HCT116 (cell line): ENCODE measurements around the gene SMCO4. TPM values are rescaled to one million over a fixed set of nuclear protein-coding genes. Genes with fewer than 3 reads are reported as not detected.

Experiments used
- ATAC-seq: fragments of 200-7000 bp; cut with Tn5 transposase; 2 replicates; pipeline ENCODE4 v1.9.1; 2020; ENCODE audit warnings: mild to moderate bottlenecking, moderate library complexity
- BruUV-seq: library from RNA; stranded (reverse); fragments of 400-500 nt; replicated peaks from 2 replicates; lab custom pipeline; 2021; lab: Mats Ljungman, UMichigan
- CTCF ChIA-PET: fragments of 300-600 bp; sonication (Branson Sonifier 250); formaldehyde crosslinking; loops from one replicate; lab custom pipeline; 2021; ENCODE audit warnings: antibody characterized with exemption; lab: Charles Lee
- POLR2A ChIA-PET: fragments of 300-600, 350-600 bp; sonication (Branson Sonifier 250); formaldehyde crosslinking; loops from one replicate; lab custom pipeline; 2021; ENCODE audit warnings: antibody characterized with exemption; lab: Charles Lee
- RAD21 ChIA-PET, 2 experiments: fragments of 300-600 bp; sonication (Branson Sonifier 250); formaldehyde crosslinking; loops; one replicate each; lab custom pipeline; 2023; ENCODE audit warnings: low total read pairs in 2 of 2; ENCODE audit not compliant: uncharacterized antibody in 2 of 2, unreplicated experiment in 2 of 2, low non-redundant PET in 1 of 2; lab: Charles Lee
- DNase-seq: peaks from one replicate; pipeline ENCODE4 v3.0.0-alpha.2; 2010; ENCODE audit warnings: low read depth, low spot score
- H2AFZ ChIP-seq: fragments of 200-600 bp; shearing (Covaris generic), sonication (generic); 2 replicates; pipeline ENCODE4 v1.6.1; 2017; ENCODE audit warnings: low read depth, mixed run types, mixed read lengths, antibody characterized with exemption, low read length; ENCODE audit not compliant: poor library complexity, severe bottlenecking
- H3K27ac ChIP-seq: 2 replicates; pipeline ENCODE4 v1.5.1; 2012; ENCODE audit warnings: low read depth, low read length
- H3K27me3 ChIP-seq: fragments of 200-600 bp; sonication (generic); 2 replicates; pipeline ENCODE4 v1.6.1; 2016; ENCODE audit warnings: mixed run types, low read length, mixed read lengths; ENCODE audit not compliant: insufficient read depth
- H3K36me3 ChIP-seq, 2 experiments: fragments of 200-500 bp in 1 of 2; fragments of 200-600 bp in 1 of 2; sonication (Bioruptor generic) in 1 of 2; sonication (generic) in 1 of 2; 2 replicates each; pipeline versions ENCODE4 v1.5.1 to v1.6.1; 2014 to 2016; ENCODE audit warnings: low read length in 2 of 2, inconsistent platforms in 1 of 2, mixed read lengths in 1 of 2, mixed run types in 1 of 2; ENCODE audit not compliant: insufficient read depth in 2 of 2, control insufficient read depth in 1 of 2
- H3K4me1 ChIP-seq, 2 experiments: fragments of 200-600 bp in 1 of 2; sonication (generic) in 1 of 2; 2 replicates each; pipeline versions ENCODE4 v1.5.1 to v1.6.1; 2012 to 2017; ENCODE audit warnings: low read length in 2 of 2, inconsistent platforms in 1 of 2, mild to moderate bottlenecking in 1 of 2, mixed read lengths in 1 of 2, mixed run types in 1 of 2, moderate library complexity in 1 of 2; ENCODE audit not compliant: insufficient read depth in 2 of 2, control insufficient read depth in 1 of 2
- H3K4me2 ChIP-seq: fragments of 200-600 bp; sonication (generic); 2 replicates; pipeline ENCODE4 v1.6.1; 2017; ENCODE audit warnings: mixed run types, low read length, mixed read lengths
- H3K4me3 ChIP-seq, 2 experiments: fragments of 200-600 bp in 1 of 2; sonication (generic) in 1 of 2; replicated peaks in 1 of 2; 2 replicates each; pipeline ENCODE4 v1.5.1; 2011 to 2016; ENCODE audit warnings: low read length in 2 of 2, control low read depth in 1 of 2, low read depth in 1 of 2, mild to moderate bottlenecking in 1 of 2, mixed read lengths in 1 of 2, mixed run types in 1 of 2
- H3K79me2 ChIP-seq: fragments of 200-600 bp; sonication (generic); 2 replicates; pipeline ENCODE4 v1.6.1; 2017; ENCODE audit warnings: mild to moderate bottlenecking, mixed run types, low read length, moderate library complexity, mixed read lengths; ENCODE audit not compliant: insufficient read depth
- H3K9ac ChIP-seq: fragments of 200-600 bp; sonication (generic); 2 replicates; pipeline ENCODE4 v1.6.1; 2016; ENCODE audit warnings: low read length, mixed read lengths
- H3K9me2 ChIP-seq: fragments of 200-600 bp; sonication (generic), shearing (Covaris generic); 2 replicates; pipeline ENCODE4 v1.6.1; 2017; ENCODE audit warnings: mixed run types, mild to moderate bottlenecking, moderate library complexity; ENCODE audit not compliant: insufficient read depth
- H3K9me3 ChIP-seq, 2 experiments: fragments of 200-500 bp in 1 of 2; fragments of 200-600 bp in 1 of 2; sonication (Bioruptor generic) in 1 of 2; sonication (generic) in 1 of 2; 2 replicates each; pipeline ENCODE4 v1.6.1; 2014 to 2017; ENCODE audit warnings: low read length in 2 of 2, mixed read lengths in 2 of 2, inconsistent platforms in 1 of 2, low read depth in 1 of 2, mild to moderate bottlenecking in 1 of 2, mixed run types in 1 of 2, moderate library complexity in 1 of 2; ENCODE audit not compliant: control insufficient read depth in 1 of 2, insufficient read depth in 1 of 2
- H4K20me1 ChIP-seq: fragments of 200-600 bp; sonication (generic), shearing (Covaris generic); 2 replicates; pipeline ENCODE4 v1.6.1; 2017; ENCODE audit warnings: mixed run types, mild to moderate bottlenecking, moderate library complexity; ENCODE audit not compliant: insufficient read depth
- ATF3 ChIP-seq: IDR thresholded peaks from 2 replicates; pipeline ENCODE4 v1.6.1; 2012
- CBX3 ChIP-seq: IDR thresholded peaks from 2 replicates; pipeline ENCODE4 v1.6.1; 2012; ENCODE audit warnings: low read depth
- CEBPB ChIP-seq: IDR thresholded peaks from 2 replicates; pipeline ENCODE4 v1.6.1; 2012; ENCODE audit warnings: low read depth
- EGR1 ChIP-seq: IDR thresholded peaks from 2 replicates; pipeline ENCODE4 v1.6.1; 2012; ENCODE audit warnings: low read depth
- ELF1 ChIP-seq: IDR thresholded peaks from 2 replicates; pipeline ENCODE4 v1.6.1; 2012; ENCODE audit warnings: low read depth, borderline replicate concordance
- EZH2 ChIP-seq: fragments of 200-600 bp; sonication (generic); IDR thresholded peaks from 2 replicates; pipeline ENCODE4 v1.6.1; 2017; ENCODE audit warnings: antibody characterized with exemption, mixed run types
- EZH2phosphoT487 ChIP-seq: fragments of 200-600 bp; IDR thresholded peaks from 2 replicates; pipeline ENCODE4 v1.6.1; 2018; ENCODE audit warnings: antibody characterized with exemption, borderline replicate concordance
- FOSL1 ChIP-seq: IDR thresholded peaks from 2 replicates; pipeline ENCODE4 v1.6.1; 2012; ENCODE audit warnings: low read depth
- JUND ChIP-seq: IDR thresholded peaks from 2 replicates; pipeline ENCODE4 v1.6.1; 2012
- MAX ChIP-seq: IDR thresholded peaks from 2 replicates; pipeline ENCODE4 v1.6.1; 2012
- POLR2AphosphoS5 ChIP-seq: IDR thresholded peaks from 2 replicates; pipeline ENCODE4 v1.6.1; 2011; ENCODE audit warnings: mild to moderate bottlenecking, low read depth, low read length, moderate library complexity
- RAD21 ChIP-seq: IDR thresholded peaks from 2 replicates; pipeline ENCODE4 v1.6.1; 2012; ENCODE audit warnings: low read depth, mild to moderate bottlenecking
- REST ChIP-seq: IDR thresholded peaks from 2 replicates; pipeline ENCODE4 v1.6.1; 2012; ENCODE audit warnings: low read depth
- SP1 ChIP-seq: IDR thresholded peaks from 2 replicates; pipeline ENCODE4 v1.6.1; 2012; ENCODE audit warnings: low read depth
- SRF ChIP-seq: IDR thresholded peaks from 2 replicates; pipeline ENCODE4 v1.6.1; 2012; ENCODE audit warnings: low read depth
- TCF7L2 ChIP-seq: IDR thresholded peaks from 2 replicates; pipeline ENCODE4 v1.7.0; 2011; ENCODE audit warnings: borderline replicate concordance, inconsistent platforms; ENCODE audit not compliant: insufficient read depth, insufficient read length; ENCODE audit errors: extremely low read depth
- YY1 ChIP-seq: IDR thresholded peaks from 2 replicates; pipeline ENCODE4 v1.6.1; 2011; ENCODE audit warnings: low read length, low read depth, moderate library complexity, mild to moderate bottlenecking; ENCODE audit not compliant: insufficient replicate concordance; ENCODE audit errors: extremely low read depth
- ZBTB33 ChIP-seq: IDR thresholded peaks from 2 replicates; pipeline ENCODE4 v1.6.1; 2011; ENCODE audit warnings: mild to moderate bottlenecking, low read length, moderate library complexity; ENCODE audit not compliant: insufficient replicate concordance; ENCODE audit errors: extremely low read depth
- ZFX ChIP-seq: fragments of 450-650 bp; IDR thresholded peaks from 2 replicates; pipeline ENCODE4 v1.6.1; 2017
- ZNF274 ChIP-seq: fragments of 200-500 bp; sonication (Bioruptor generic); IDR thresholded peaks from 2 replicates; pipeline ENCODE4 v1.6.1; 2014; ENCODE audit warnings: mild to moderate bottlenecking, low read depth, low read length, inconsistent platforms
- intact Hi-C: fragments of 100-400 bp; cut with micrococcal nuclease; formaldehyde crosslinking; loops from 2 replicates; pipeline ENCODE4 v1.10.0; 2022
- total RNA-seq: library from RNA; stranded (reverse); gene quantifications from one replicate; pipeline ENCODE4 v1.2.1, GENCODE V29; 2021; ENCODE audit not compliant: unreplicated experiment

The SMCO4 gene
- total RNA-seq, 1 experiment from 2014 or later, result 23.1 TPM

- peak; percentile 43; the same call in 1 of the 2 replicates for TF ChIP-seq MAX
Observed at GRCh38 chr11:93570759-93571413, 27.7 kb upstream of the SMCO4 start (continued).

- Histone ChIP-seq H3K4me3 (no peak overlapping the region), H3K79me2 (no peaks in the 10 kb centered on the region), H3K4me1 (peaks cover 0 to 7% of the 10 kb centered on the region in 2 experiments; a peak in 1 of 4 replicates), H3K27ac (no peak overlapping the region)
- no peak for DNase-seq
- BruUV-seq, result no TSS peak
- TF ChIP-seq POLR2AphosphoS5 (no peak), REST (no peak), CBX3 (no peak), ZNF274 (no peak), ZBTB33 (no peak), MAX (no peak), TCF7L2 (no peak), CEBPB (no peak), ELF1 (no peak), ZFX (no peak), YY1 (no peak), JUND (no peak), SP1 (no peak), FOSL1 (no peak), EGR1 (no peak), SRF (no peak), EZH2 (no peak), EZH2phosphoT487 (no peak), ATF3 (no peak), RAD21 (no peak)
- TF ChIP-seq, all 23 proteins: peak for 0
- Histone ChIP-seq H2AFZ (no peak overlapping the region), H3K36me3 (no peaks in the 10 kb centered on the region), H3K4me2 (no peak overlapping the region), H4K20me1 (no peaks in the 10 kb centered on the region), H3K9ac (no peak overlapping the region), H3K9me2 (no peaks in the 10 kb centered on the region), H3K27me3 (no peaks in the 10 kb centered on the region), H3K9me3 (no peaks in the 10 kb centered on the region)
- CTCF ChIA-PET, result no interaction called here
- ATAC-seq, result no peak
- intact Hi-C loops, result no loop called here
- RAD21 ChIA-PET, result no interaction called here
- POLR2A ChIA-PET, result no interaction called here
Observed at GRCh38 chr11:93569496-93569895, 26.3 kb upstream of the SMCO4 start.
